Frontal cortex (tissue), 4 donors: ENCODE results near the gene HORMAD2. TPM values are rescaled to one million over a fixed set of nuclear protein-coding genes. Genes with fewer than 3 reads are reported as not detected.
"Not testable (repeated sequence)": the region's sequence is repeated elsewhere in the genome, so short reads cannot be mapped to it uniquely, and the experiment has no call there.

ENCODE experiments used
- DNase-seq, 2 donors: peaks; one replicate each; pipeline ENCODE4 v3.0.0; 2012; ENCODE audit warnings: low spot score in 2 of 2
- FAIRE-seq: peaks from 2 replicates; lab custom pipeline; 2012; peaks lifted over from hg19 to GRCh38; lab: Jason Lieb, UNC
- total RNA-seq: library from RNA; depleted of rRNA; stranded (reverse); fragments of >200 nt; gene quantifications from one replicate; pipeline ENCODE4 v1.2.3, GENCODE V29; 2014
- donor health status: control.
- donor health status: control.
- donor health status: control.

The HORMAD2 gene
- total RNA-seq, 1 donor from 2014 or later, result 0.41 TPM

DNA sequence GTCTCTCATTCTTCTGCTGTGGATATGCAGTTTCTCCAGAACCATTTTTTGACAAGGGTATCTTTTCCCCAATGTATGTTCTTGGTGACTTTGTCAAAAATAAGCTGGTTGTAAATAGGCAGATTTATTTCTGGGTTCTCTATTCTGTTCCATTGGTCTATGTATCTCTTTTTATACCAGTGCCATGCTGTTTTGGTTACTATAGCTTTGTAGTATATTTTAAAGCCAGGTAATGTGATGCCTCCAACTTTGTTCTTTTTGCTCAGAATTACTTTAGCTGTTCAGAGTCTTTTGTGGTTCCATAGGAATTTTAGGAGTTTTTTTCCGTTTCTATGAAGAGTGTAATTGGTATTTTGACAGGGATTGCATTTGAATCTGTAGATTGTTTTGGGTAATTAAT is 12.4 kb downstream of the HORMAD2 start:
- no peak for DNase-seq
- no peak for FAIRE-seq

DNA sequence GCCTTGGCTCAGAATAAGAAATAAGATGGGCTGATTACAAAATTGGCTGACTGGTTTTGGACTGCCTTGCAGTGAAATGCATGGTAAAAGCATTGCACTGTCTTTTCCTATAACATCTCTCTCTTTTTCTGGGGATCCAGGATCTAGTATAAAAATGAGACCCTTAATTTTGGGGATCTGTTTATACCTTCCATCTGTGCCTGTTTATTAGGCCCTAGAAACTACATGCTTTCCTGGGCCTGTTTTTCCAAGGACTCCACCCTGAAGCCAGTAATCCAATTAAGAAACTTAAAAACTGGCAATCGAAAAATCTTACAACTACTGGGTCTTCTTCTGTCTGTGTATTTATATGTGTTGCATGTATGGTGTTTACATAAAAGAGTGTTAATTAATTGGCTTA is 14.5 kb downstream of the HORMAD2 start:
- DNase-seq, result no peak
- no peak for FAIRE-seq

DNA sequence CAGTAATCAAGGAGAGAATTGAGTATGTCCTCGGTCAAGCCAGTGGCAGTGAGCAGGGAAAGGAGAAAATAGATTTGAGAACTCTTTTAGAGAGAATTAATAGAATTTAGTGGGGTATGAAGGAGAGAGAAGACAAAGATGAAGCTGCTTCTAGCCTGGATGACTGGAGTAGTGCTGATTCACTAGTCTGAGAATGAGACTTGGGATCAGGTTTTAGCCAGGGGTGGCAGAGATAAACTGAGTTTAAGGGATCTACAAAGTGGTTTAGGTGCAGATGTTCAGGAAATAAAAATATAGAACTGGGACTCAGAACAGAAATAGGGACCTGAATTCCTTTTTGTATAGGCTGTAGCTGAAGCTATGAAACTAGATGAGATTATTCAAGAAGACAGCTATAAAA is 17.6 kb downstream of the HORMAD2 start:
- no peak for FAIRE-seq
- DNase-seq, result no peak

DNA sequence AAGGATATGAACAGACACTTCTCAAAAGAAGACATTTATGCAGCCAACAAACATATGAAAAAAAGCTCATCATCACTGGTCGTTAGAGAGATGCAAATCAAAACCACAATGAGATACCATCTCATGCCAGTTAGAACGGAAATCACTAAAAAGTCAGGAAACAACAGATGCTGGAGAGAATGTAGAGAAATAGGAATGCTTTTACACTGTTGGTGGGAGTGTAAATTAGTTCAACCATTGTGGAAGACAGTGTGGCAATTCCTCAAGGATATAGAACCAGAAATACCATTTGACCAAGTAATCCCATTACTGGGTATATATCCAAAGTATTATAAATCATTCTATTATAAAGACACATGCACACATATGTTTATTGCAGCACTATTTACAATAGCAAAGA is 20.5 kb downstream of the HORMAD2 start:
- not testable (repeated sequence) for DNase-seq, FAIRE-seq

DNA sequence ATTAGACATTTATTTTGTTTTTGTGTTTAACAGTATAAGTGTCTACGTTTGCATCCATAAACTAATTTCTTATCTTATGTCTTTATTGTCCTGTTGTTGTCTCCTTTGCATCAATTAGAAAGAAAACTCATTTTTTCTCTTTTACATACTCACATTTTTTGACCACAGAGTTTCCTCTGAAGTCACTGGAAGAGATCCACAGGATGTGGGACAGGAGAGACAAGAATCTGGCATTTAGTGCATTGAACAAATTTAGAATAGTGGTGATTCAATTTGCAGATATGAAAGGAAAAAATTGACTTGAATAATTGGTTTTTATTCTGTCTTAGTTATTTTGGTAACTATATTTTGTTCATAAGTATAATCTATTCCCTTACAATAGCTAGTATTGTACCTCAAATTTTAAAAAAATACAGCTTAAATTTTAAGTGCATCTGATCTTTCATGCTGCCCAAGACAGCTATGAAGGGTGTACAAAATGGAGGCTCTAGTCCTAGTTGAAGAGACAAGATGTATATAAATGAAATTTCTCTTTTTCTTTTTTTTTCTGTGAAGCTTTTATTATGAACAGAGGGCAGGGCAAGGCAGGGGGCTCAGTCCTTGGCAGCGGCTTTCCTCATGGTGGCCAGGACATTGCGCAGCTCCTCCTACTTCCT is 24.4 kb downstream of the HORMAD2 start:
- DNase-seq, result no peak
- FAIRE-seq, result no peak

DNA sequence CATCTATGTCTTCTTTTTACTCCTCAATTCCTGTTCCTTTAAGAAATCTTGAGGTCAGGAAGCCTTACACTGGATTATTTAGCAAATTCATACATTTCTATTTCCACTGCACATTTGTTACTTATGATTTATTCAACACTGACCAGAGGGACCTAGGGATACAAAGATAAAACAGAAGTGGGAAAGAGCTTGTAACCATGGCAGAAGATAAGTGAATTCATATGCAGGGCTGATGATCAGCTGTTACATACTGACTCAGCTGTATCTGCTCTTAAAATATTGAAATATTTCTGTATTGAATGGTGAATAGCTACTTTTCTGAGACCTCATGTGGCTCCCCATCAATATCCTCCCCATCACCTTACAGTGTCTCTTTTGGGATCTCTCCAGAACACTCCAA is 25.2 kb downstream of the HORMAD2 start:
- DNase-seq, result no peak
- FAIRE-seq, result no peak

DNA sequence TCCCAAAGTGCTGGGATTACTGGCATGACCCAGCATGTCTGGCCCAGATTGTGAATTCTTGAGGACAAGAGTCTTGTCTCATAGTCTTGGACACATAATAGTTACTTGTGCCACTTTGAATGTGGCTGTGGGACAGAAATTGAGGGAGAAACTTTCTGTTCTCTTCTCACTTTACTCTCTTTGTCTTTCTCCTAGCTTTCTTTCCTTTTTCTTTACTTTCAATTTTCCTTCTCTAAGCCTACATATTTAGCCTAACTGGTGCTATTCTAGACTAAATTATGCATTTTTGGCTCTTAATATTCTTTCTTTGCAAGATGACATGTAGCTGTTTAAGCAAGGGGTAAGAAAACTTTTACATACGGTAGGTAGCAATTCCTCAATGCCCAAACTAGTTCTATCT is 33.2 kb downstream of the HORMAD2 start:
- FAIRE-seq, result no peak
- DNase-seq, result no peak

DNA sequence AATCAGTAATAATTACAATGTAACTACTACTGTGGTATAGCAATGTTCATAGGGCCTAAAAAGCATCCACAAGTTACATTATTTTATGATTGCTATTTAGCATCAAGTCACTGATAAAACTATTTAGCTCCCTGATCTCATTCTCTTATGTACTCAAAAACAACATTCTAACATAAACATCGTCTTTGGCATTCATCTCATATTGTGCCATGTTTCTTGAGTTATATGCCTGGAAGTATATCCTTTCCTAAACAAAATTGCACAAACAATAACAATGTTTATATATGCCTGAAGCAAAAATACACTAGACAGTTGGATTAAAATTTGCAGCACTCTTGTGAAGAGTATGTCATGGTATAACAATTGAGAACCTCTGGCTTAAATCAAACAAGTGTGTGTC is 34.1 kb downstream of the HORMAD2 start:
- no peak for FAIRE-seq
- DNase-seq, result no peak

DNA sequence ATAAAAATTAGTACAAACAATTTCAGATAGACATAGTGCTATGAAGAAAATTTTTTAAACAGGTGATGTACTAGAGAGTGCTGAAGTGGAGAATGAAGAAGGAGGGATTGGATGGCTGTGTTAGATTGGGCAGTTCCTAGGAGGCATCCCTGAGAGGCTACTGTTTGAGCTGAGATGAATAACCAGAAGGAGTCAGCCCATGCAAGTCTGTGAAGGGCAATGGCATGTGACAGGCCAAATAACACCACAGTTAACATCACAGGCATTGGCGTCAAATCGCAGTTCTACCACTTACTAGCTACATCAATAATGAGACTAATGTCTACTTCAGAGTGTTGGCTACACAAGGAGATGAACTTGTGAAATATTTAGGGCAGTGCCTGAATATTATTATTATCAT is 35.4 kb downstream of the HORMAD2 start:
- no peak for FAIRE-seq
- DNase-seq, result no peak

DNA sequence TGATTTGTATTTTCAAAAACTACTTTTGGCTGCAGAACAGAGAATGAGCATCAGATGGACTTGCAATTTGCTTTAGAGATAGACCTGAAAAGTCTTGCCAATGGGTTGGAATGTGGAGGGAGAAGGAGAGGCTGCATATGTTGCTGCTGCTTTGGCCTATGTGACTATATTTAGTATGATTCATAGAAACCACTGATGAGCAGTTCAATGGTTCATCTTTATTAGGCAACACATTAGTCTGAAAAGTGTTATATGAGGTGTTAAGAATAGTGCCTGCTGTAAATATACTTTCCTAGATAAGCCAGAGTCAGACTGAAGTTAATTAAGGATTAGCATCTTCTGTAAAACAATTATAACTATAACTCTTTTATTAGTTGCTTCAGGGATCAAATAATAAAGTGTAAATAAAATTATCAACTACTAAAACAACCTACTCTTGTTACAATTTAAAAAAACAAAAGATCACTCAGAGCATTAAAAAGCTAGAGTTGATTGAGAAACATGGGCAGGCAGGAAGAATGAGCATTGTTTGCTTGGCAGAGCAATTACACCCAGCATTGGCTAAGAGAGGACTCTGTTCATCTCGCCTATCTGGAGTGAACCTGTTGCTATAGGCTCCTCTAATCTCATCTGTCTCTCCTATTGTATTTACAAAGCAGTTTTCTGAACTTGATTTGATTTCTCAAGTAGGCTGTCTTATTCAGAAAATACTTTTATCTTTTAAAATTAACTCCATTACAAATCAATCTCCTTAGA is 36.3 kb downstream of the HORMAD2 start:
- no peak for FAIRE-seq
- DNase-seq, result no peak

DNA sequence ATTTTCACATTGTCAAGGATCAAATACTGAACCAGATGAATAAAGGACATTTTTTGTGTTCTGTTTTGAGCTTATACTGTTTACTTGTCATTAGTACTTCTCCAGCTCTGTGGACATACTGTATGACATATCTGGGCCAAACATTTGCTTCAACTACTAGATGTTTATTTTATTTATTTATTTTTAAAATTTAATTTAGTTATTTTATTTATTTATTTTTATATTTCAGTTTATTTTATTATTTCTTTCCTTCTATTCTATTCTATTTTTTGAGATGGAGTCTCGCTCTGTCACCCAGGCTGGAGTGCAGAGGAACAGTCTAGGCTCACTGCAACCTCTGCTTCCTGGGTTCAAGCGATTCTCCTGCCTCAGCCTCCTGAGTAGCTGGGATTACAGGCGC is 37.0 kb downstream of the HORMAD2 start:
- DNase-seq, result no peak
- FAIRE-seq, result peak; percentile 77

DNA sequence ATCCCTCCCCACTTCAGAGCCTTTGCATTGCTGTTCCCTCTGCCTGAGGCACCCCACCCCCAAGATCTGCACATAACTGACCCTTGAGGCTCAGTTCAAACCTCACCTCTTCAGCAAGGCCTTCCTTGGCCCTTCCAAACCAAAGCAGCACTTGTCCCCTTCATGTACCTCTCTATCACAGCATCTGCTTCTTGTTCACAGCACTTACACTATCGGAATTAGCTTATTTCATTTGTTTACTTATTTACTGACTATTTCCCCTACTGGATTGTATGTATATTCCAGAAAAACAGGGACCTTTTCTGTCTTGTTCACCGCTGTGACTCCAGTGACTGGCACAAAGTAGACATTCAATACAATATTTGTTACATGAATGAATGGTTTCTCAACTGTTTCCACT is 38.0 kb downstream of the HORMAD2 start:
- FAIRE-seq, result no peak

DNA sequence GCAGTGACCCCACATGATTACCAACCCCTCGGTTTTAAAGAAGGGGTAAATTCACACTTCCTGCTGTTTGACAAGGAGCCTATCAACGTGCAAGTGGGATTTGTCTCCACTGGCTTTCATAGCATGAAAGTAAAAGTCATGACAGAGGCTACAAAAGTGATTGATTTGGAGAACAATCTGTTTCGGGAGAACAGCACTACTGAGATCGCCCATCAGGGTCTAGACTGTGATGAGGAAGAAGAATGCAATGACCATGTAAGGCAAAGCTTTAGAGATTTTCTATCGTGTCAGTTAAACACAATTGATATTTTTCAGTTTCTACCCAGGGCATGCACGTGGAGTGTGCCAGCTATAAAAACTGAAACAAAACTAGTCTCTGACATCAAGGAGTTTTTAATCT is 41.7 kb downstream of the HORMAD2 start:
- FAIRE-seq, result no peak
- no peak for DNase-seq

More for the DNA sequence above, 38.0 kb downstream of the HORMAD2 start:
- no peak for DNase-seq

DNA sequence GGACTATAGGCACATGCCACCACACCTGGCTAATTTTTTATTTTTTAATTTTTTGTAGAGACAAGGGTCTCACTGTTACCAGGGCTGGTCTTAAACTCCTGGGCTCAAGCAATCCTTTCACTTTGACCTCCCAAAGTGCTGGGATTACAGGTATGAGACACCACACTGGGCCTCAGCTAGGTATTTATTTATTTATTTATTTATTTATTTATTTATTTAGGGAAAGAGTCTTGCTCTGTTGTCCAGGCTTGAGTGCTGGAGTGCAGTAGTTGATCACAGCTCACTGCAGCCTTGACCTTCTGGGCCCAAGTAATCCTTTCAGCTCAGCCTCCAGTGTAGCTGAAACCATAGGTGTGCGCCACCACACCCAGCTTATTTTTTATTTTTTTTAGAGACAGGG is 43.2 kb downstream of the HORMAD2 start:
- DNase-seq (no peak), FAIRE-seq (no peak)

DNA sequence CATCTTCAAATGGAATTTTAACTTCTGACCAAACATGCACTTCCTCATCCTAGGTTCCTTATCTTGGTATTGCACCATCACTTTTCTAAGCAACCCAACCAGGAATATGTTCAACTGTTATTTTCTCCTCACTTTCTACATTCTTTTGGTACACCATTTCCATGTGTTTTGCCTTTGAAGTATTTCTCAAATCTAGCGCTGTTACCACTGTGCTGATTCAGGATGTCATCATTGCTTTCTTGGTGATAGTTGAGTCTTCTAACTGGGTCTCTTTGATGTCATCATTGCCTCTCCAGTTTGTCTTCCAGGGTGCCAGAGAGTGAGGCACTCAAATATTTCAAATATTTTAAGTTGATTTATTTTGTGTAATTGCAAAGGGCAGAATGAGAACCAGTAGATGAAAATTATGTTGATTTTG is 47.5 kb downstream of the HORMAD2 start:
- DNase-seq (no peak), FAIRE-seq (no peak)

DNA sequence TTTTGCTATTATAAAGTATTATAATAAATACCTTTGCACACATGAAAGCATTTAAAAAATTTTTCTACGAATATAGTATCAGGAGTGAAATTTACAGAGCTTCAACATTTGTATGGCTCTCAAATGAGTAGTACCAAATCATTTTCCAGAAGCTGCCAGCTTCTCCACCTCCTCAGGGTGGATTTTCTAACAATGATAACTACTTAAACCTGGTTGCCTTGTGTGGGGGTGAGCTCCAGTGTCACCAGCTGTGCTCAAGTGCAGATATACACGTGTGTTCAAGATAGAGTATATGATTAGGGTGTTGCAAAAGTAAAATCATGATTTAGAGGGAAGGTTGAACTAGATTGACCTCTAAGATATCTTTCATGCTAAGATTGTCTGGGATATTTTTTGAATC is 48.2 kb downstream of the HORMAD2 start:
- DNase-seq, result no peak
- FAIRE-seq, result no peak

DNA sequence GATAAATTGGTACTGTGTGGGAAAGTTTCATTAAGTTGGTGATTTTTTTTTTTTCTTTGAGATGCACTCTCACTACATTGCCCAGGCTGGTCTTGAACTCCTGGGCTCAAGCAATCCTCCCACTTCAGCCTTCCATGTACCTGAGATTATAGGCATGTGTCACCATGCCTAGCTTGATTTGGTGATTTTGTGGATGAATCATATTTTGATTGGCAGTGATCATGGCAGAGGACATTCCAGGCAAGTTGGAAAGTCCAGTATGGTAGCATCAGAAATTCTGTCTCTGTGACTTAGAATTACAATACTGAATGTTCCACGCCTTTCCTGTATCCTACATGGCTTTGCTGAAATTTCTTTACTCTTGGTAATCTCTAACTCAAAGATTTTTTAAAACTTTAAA is 49.4 kb downstream of the HORMAD2 start:
- DNase-seq (no peak), FAIRE-seq (no peak)

DNA sequence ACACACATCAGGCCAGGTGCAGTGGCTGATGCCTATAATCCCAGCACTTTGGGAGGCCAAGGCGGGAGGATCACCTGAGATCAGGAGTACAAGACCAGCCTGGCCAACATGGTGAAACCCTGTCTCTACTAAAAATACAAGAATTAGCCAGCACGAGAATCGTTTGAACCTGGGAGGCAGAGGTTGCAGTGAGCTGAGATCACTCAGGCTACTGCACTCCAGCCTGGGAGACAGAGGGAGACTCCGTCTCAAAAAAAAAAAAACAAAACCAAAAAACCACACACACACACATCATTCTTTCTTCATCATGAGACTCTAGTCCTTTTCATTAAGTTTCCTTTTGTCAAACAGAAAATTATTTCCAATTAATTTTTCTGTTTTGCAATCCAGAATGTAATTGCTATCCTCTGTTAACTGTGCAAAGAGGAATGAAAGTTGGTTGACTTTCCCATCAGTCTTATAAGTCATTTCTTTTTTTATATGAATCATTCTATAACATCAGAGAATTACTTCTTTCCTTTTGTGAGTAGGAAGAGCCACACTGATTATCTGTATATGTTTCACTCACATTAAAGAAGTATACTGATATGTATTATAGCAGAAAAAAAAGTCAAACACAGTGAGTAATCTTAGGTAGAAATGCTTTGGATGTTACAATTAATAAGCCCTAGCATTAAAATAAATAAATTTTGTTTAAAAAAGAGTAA is 52.2 kb downstream of the HORMAD2 start:
- no peak for FAIRE-seq

DNA sequence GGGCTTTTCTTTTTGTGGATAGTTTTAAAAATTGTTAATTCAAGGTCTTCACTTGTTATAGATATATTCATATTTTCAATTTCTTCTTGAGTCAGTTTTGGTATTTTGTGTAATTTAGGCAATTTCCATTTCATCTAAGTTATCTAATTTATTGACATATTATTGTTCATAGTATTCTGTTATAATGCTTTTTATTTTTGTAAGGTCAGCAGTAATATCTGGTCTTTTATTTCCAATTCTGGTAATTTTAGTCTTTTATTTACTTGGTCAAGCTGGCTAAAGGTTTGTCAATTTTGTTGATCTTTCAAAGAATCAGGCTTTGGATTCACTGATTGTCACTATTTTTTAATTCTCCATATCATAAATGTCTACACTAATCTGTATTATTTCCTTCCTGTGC is 60.1 kb downstream of the HORMAD2 start:
- DNase-seq (no peak), FAIRE-seq (no peak)

More for the DNA sequence above, 52.2 kb downstream of the HORMAD2 start:
- no peak for DNase-seq

DNA sequence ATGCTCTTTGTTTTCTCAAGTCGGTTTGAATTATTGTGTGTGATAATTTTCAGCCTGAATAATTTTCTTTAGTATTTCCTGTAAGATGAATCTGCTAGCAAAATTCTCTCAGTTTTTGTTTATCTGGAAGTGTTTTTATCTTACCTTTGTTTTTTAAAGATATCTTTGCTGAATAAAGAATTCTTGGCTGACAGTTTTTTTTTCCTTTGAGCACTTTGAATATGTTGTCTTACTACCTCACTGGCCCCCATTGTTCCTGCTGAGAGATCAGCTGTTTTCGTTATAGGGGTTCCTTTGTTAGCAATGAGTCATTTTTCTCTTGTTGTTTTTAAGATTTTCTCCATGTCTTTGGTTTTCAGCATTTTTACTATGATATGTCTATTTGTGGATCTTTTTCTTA is 63.0 kb downstream of the HORMAD2 start:
- no peak for FAIRE-seq
- DNase-seq, result no peak

DNA sequence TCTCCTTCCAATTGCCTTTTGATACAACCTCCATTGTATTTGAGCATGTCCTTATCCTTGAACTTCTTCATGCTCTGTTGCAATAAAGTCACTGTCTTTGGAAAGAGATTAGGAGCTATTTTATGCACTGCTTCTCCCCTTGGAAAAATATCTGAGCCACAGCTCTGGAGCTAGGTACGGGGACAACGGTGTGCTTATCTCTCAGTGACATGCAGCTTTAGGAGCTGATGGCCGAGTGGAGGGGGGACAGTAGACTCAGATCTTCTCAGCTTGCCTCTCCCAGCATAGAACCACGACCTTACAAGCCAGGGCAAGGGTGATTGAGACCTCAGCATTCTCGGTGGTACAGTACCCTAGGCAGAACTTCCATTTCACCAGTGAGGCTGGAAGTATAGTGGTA is 64.1 kb downstream of the HORMAD2 start:
- DNase-seq (no peak), FAIRE-seq (no peak)
